ENCODE measurements around the gene EIF1AD. TPM values are rescaled to one million over a fixed set of nuclear protein-coding genes. Genes with fewer than 3 reads are reported as not detected.

The EIF1AD gene
- total and polyA plus RNA-seq, 2 of the 8 experiments (the other 6 are each of a cell fraction or from before 2014, with no cell fraction given), result 32.6 to 39.9 TPM

DNA sequence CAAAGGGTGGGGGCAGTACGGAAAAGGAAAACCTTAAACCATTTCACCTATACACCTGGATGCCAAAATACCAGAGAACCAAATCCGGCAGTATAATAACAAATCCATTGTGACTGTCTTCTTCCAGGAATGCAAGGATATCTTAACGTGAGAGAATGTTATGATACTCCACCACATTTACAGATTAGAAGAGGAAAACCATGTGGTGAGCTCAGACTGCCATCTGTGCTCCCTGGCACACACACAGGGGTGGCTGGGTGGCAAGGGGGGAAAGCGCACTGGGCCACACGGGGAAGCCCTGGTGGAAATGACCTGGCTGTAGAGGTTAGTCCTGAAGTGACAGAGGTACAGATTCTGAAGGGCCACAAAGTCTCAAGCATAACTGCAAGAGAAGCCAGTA, 9.9 kb downstream of the EIF1AD start:
- no peak overlapping the region for H2BK5ac ChIP-seq (ENCODE audit: low read depth, low read length)
- H3K23ac ChIP-seq (ENCODE audit: insufficient read length), result no peak overlapping the region
- no peak overlapping the region for H3K4me2 ChIP-seq (ENCODE audit: insufficient read depth in 1 of 2, low read depth in 2 of 2, low read length in 2 of 2)
- no peak overlapping the region for H2BK20ac ChIP-seq (ENCODE audit: low read length)
- H2AK5ac ChIP-seq (ENCODE audit: low read depth, low read length), result no peak overlapping the region
- H3K4me1 ChIP-seq (replicated peaks in 1 of 4; ENCODE audit: control insufficient read depth in 3 of 4, insufficient read depth in 4 of 4, low read length in 3 of 4), result no peaks in the 10 kb centered on the region
- no peak overlapping the region for H3K14ac ChIP-seq (ENCODE audit: insufficient read length)
- no peak overlapping the region for H2BK15ac ChIP-seq (ENCODE audit: low read length)
- H3K56ac ChIP-seq (replicated peaks; ENCODE audit: insufficient read length, low read depth, low read length), result no peak overlapping the region
- no peak for DNase-seq (ENCODE audit: low read depth in 1 of 2, low spot score in 2 of 2)
- no peaks in the 10 kb centered on the region for H3K79me2 ChIP-seq (ENCODE audit: control insufficient read depth in 1 of 2, insufficient read depth in 2 of 2, low read length in 2 of 2)
- no peak for FAIRE-seq
- H2BK12ac ChIP-seq (ENCODE audit: low read depth, low read length), result no peak overlapping the region
- no peak overlapping the region for H3K4ac ChIP-seq (replicated peaks; ENCODE audit: insufficient read length, low read depth, low read length)
- H3K9ac ChIP-seq (replicated peaks in 1 of 4; ENCODE audit: extremely low read depth in 1 of 4, low read depth in 3 of 4, low read length in 3 of 4), result no peak overlapping the region
- no peak overlapping the region for H3K18ac ChIP-seq (ENCODE audit: extremely low read depth, low read length)
- no peaks in the 10 kb centered on the region for H3K79me1 ChIP-seq (ENCODE audit: low read depth, low read length)
- H3K27me3 ChIP-seq (replicated peaks in 1 of 4; ENCODE audit: control insufficient read depth in 3 of 4, extremely low read depth in 1 of 4, insufficient read depth in 3 of 4, low read length in 3 of 4), result no peaks in the 10 kb centered on the region; a peak in 1 of 7 replicates
- H2BK120ac ChIP-seq (replicated peaks; ENCODE audit: low read depth, low read length), result no peak overlapping the region
- H4K20me1 ChIP-seq (replicated peaks in 1 of 2; ENCODE audit: control insufficient read depth in 1 of 2, insufficient read depth in 2 of 2, low read length in 2 of 2), result peaks cover 0 to 6% of the 10 kb centered on the region in 2 experiments
- ChIA-PET POLR2A (ENCODE audit: partially characterized antibody) (interaction anchor here (1.1 to 1.9 kb wide), 4 partner anchors 10 to 132 kb away, joined by 3 to 5 read pairs (median 4); partner anchors contain the start of genes BANF1, EIF1AD and MUS81), CTCF (ENCODE audit: partially characterized antibody) (interaction anchor here (0.8 to 18.4 kb wide), 11 partner anchors 11 to 141 kb away, joined by 3 to 281 read pairs (median 4); partner anchors contain the start of genes CCDC85B, CST6 and FIBP)
- H4K91ac ChIP-seq (replicated peaks; ENCODE audit: insufficient read length, low read length), result no peak overlapping the region
- H3K27ac ChIP-seq (ENCODE audit: low read depth, low read length), result no peak overlapping the region
- H3K4me3 ChIP-seq (ENCODE audit: extremely low read depth in 1 of 4, insufficient read depth in 2 of 4, low read depth in 3 of 4, low read length in 4 of 4), result no peak overlapping the region
- no peak overlapping the region for H4K5ac ChIP-seq (ENCODE audit: insufficient read length, low read depth, low read length)
- no peaks in the 10 kb centered on the region for H3K23me2 ChIP-seq (ENCODE audit: low read depth, low read length)
- 89% methylated on average over 5 of the region's 5 CpGs; no CpG with 5 or more reads in 1 of the 2 experiments for WGBS, 2 experiments (ENCODE audit: extremely low coverage in 1 of 2, insufficient coverage in 1 of 2, insufficient read length in 1 of 2, insufficient replicate concordance in 2 of 2, low coverage in 1 of 2, low lambda C conversion rate in 2 of 2, missing lambda C conversion rate in 1 of 2)
- H4K8ac ChIP-seq (ENCODE audit: extremely low read depth, insufficient read depth, low read length), result no peak overlapping the region
- no peak overlapping the region for H2AFZ ChIP-seq (ENCODE audit: low read length)
- TF ChIP-seq ASH2L (IDR thresholded peaks at IDR 0.05; ENCODE audit: low read length) (no peak), TAF7 (optimal IDR thresholded peaks at IDR 0.05; ENCODE audit: borderline replicate concordance, low read depth, low read length) (no peak), SIRT6 (IDR thresholded peaks at IDR 0.05; ENCODE audit: low read length) (no peak), MAX (IDR thresholded peaks at IDR 0.05) (no peak), YY1 (IDR thresholded peaks at IDR 0.05; ENCODE audit: low read depth, low read length) (no peak), TCF12 (IDR thresholded peaks at IDR 0.05; ENCODE audit: low read depth, low read length) (no peak), NANOG (IDR thresholded peaks at IDR 0.05; ENCODE audit: insufficient read depth, low read depth, low read length, poor library complexity, severe bottlenecking) (no peak), SP4 (IDR thresholded peaks at IDR 0.05; ENCODE audit: low read length) (no peak), MAFK (IDR thresholded peaks at IDR 0.05; ENCODE audit: low read depth, low read length) (no peak), POLR2AphosphoS5 (IDR thresholded peaks at IDR 0.05; ENCODE audit: low read depth, low read length) (no peak), CHD2 (IDR thresholded peaks at IDR 0.05; ENCODE audit: low read length) (no peak)
- TF ChIP-seq, protein P1, sequence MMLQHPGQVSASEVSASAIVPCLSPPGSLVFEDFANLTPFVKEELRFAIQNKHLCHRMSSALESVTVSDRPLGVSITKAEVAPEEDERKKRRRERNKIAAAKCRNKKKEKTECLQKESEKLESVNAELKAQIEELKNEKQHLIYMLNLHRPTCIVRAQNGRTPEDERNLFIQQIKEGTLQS (IDR thresholded peaks at IDR 0.05; ENCODE audit: insufficient read depth, low read depth, low read length), result no peak
- TF ChIP-seq, protein P2, sequence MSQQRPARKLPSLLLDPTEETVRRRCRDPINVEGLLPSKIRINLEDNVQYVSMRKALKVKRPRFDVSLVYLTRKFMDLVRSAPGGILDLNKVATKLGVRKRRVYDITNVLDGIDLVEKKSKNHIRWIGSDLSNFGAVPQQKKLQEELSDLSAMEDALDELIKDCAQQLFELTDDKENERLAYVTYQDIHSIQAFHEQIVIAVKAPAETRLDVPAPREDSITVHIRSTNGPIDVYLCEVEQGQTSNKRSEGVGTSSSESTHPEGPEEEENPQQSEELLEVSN (IDR thresholded peaks at IDR 0.05), result no peak
- H3K36me3 ChIP-seq (ENCODE audit: control insufficient read depth in 2 of 4, insufficient read depth in 4 of 4, low read length in 3 of 4), result peaks cover 0 to 1% (median under 1%) of the 10 kb centered on the region in 4 experiments; a peak in 1 of 8 replicates
- H3K9me3 ChIP-seq (ENCODE audit: insufficient read depth in 2 of 2, low read depth in 1 of 2, low read length in 1 of 2), result no peaks in the 10 kb centered on the region

Data from H1 (cell line).